ENCODE data around the gene ADAM23. TPM values are rescaled to one million over a fixed set of nuclear protein-coding genes. Genes with fewer than 3 reads are reported as not detected.

The ADAM23 gene
- total and polyA plus RNA-seq, 9 donors, result 0.83 to 18.8 (median 4.1) TPM

GRCh38 chr2:206474099-206474498 is 30.8 kb downstream of the ADAM23 start:
- no peak for DNase-seq
- H3K4me1 ChIP-seq (ENCODE audit: insufficient read depth), result no peaks in the 10 kb centered on the region
- TF ChIP-seq CTCF (IDR thresholded peaks at IDR 0.05) (no peak), EP300 (IDR thresholded peaks at IDR 0.05) (no peak), POLR2A (IDR thresholded peaks at IDR 0.05) (no peak)
- no peaks in the 10 kb centered on the region for H3K27me3 ChIP-seq
- intact Hi-C loops (cut with DNase I), result no loop called here
- 76 to 98% (median 90%) methylated on average over 1 of the region's 1 CpG for WGBS, 3 donors
- no peak overlapping the region for H3K4me3 ChIP-seq
- H3K27ac ChIP-seq, result no peak overlapping the region
- H3K36me3 ChIP-seq, result no peaks in the 10 kb centered on the region
- no peaks in the 10 kb centered on the region for H3K9me3 ChIP-seq

- intact Hi-C loops (cut with DNase I), result no loop called here
- no peak for DNase-seq
- TF ChIP-seq CTCF (IDR thresholded peaks at IDR 0.05) (no peak), POLR2A (IDR thresholded peaks at IDR 0.05) (no peak), EP300 (IDR thresholded peaks at IDR 0.05) (no peak)
- no peaks in the 10 kb centered on the region for H3K27me3 ChIP-seq
- H3K27ac ChIP-seq, result no peak overlapping the region
- no peaks in the 10 kb centered on the region for H3K4me1 ChIP-seq (ENCODE audit: insufficient read depth)
- no peak overlapping the region for H3K4me3 ChIP-seq
- H3K36me3 ChIP-seq, result no peaks in the 10 kb centered on the region
- H3K9me3 ChIP-seq, result no peaks in the 10 kb centered on the region
- 12 to 29% (median 24%) methylated on average over 1 of the region's 1 CpG for WGBS, 3 donors
Measured at GRCh38 chr2:206477296-206477695, 34.0 kb downstream of the ADAM23 start.

GRCh38 chr2:206478340-206478739 is 35.0 kb downstream of the ADAM23 start:
- TF ChIP-seq POLR2A (IDR thresholded peaks at IDR 0.05) (no peak), CTCF (IDR thresholded peaks at IDR 0.05) (no peak), EP300 (IDR thresholded peaks at IDR 0.05) (no peak)
- Histone ChIP-seq H3K4me3 (no peak overlapping the region), H3K9me3 (no peaks in the 10 kb centered on the region), H3K4me1 (ENCODE audit: insufficient read depth) (no peaks in the 10 kb centered on the region), H3K27ac (no peak overlapping the region), H3K27me3 (no peaks in the 10 kb centered on the region), H3K36me3 (no peaks in the 10 kb centered on the region)
- intact Hi-C loops (cut with DNase I), result no loop called here
- no peak for DNase-seq
- WGBS, 3 donors, result 94 to 96% (median 96%) methylated on average over 3 of the region's 3 CpGs

- 60 to 68% (median 61%) methylated on average over 2 of the region's 2 CpGs for WGBS, 3 donors
- H3K27me3 ChIP-seq, result no peaks in the 10 kb centered on the region
- TF ChIP-seq EP300 (IDR thresholded peaks at IDR 0.05), result no peak
- no peak for TF ChIP-seq POLR2A (IDR thresholded peaks at IDR 0.05)
- no peak for TF ChIP-seq CTCF (IDR thresholded peaks at IDR 0.05)
- no peaks in the 10 kb centered on the region for H3K4me1 ChIP-seq (ENCODE audit: insufficient read depth)
- intact Hi-C loops (cut with DNase I), result no loop called here
- H3K36me3 ChIP-seq, result no peaks in the 10 kb centered on the region
- DNase-seq, result no peak
- H3K27ac ChIP-seq, result no peak overlapping the region
- H3K9me3 ChIP-seq, result no peaks in the 10 kb centered on the region
- H3K4me3 ChIP-seq, result no peak overlapping the region
Measured at GRCh38 chr2:206480161-206480560, 36.8 kb downstream of the ADAM23 start.

- intact Hi-C loops (cut with DNase I), result no loop called here
- no peaks in the 10 kb centered on the region for H3K4me1 ChIP-seq (ENCODE audit: insufficient read depth)
- no peaks in the 10 kb centered on the region for H3K27me3 ChIP-seq
- 57 to 79% (median 69%) methylated on average over 4 of the region's 4 CpGs for WGBS, 3 donors
- no peaks in the 10 kb centered on the region for H3K36me3 ChIP-seq
- H3K4me3 ChIP-seq, result no peak overlapping the region
- no peaks in the 10 kb centered on the region for H3K9me3 ChIP-seq
- no peak overlapping the region for H3K27ac ChIP-seq
- TF ChIP-seq POLR2A (IDR thresholded peaks at IDR 0.05) (no peak), CTCF (IDR thresholded peaks at IDR 0.05) (no peak), EP300 (IDR thresholded peaks at IDR 0.05) (no peak)
- no peak for DNase-seq
Measured at GRCh38 chr2:206480620-206481019, 37.3 kb downstream of the ADAM23 start.

Data from ovary (tissue), 9 donors.